ENCODE results near the gene TSPAN19.

The TSPAN19 gene

GRCh38 chr12:84998341-84998740 lies 37.7 kb downstream of the TSPAN19 start:
- no peak for DNase-seq

GRCh38 chr12:84996759-84997158 lies 39.3 kb downstream of the TSPAN19 start:
- DNase-seq: no peak

GRCh38 chr12:84995641-84996040 lies 40.4 kb downstream of the TSPAN19 start:
- no peak for DNase-seq

- no peak for DNase-seq
Measured at GRCh38 chr12:84994426-84994825, 41.7 kb downstream of the TSPAN19 start.

- no peak for DNase-seq
Measured at GRCh38 chr12:84986586-84986985, 49.5 kb downstream of the TSPAN19 start.

GRCh38 chr12:84986117-84986516 lies 50.0 kb downstream of the TSPAN19 start:
- DNase-seq: no peak

- no peak for DNase-seq
Measured at GRCh38 chr12:84983289-84983688, 52.8 kb downstream of the TSPAN19 start.

GRCh38 chr12:84982888-84983287 lies 53.2 kb downstream of the TSPAN19 start:
- no peak for DNase-seq

GRCh38 chr12:84978921-84979320 lies 57.2 kb downstream of the TSPAN19 start:
- DNase-seq: no peak

- no peak for DNase-seq
Measured at GRCh38 chr12:84976133-84976532, 59.9 kb downstream of the TSPAN19 start.

GRCh38 chr12:84974155-84974815 lies 61.8 kb downstream of the TSPAN19 start:
- DNase-seq: peak; percentile 4

- DNase-seq: no peak
Measured at GRCh38 chr12:84973026-84973425, 63.1 kb downstream of the TSPAN19 start.

- DNase-seq: no peak
Measured at GRCh38 chr12:84969226-84969625, 66.9 kb downstream of the TSPAN19 start.

Data from fibroblast of skin of right biceps (primary cell).